HepG2 (cell line): Measurements from ENCODE around the gene ELOVL5. TPM values are rescaled to one million over a fixed set of nuclear protein-coding genes. Genes with fewer than 3 reads are reported as not detected.

Source experiments
- ATAC-seq: fragments of 200-7000 bp; cut with Tn5 transposase; 3 replicates; pipeline ENCODE4 v1.9.1; 2020; ENCODE audit warnings: mild to moderate bottlenecking, moderate library complexity
- BruUV-seq: library from RNA; stranded (reverse); fragments of 400-500 nt; replicated peaks from 2 replicates; lab custom pipeline; 2021; lab: Mats Ljungman, UMichigan
- CTCF ChIA-PET: fragments of 300-600 bp; formaldehyde crosslinking; extraction: SDS; loops from one replicate; lab custom pipeline; 2021; ENCODE audit warnings: low total read pairs, inconsistent platforms, low intra/inter-chr PET ratio; lab: Yijun Ruan, JAX
- POLR2A ChIA-PET: fragments of 350-600 bp; sonication (Branson Sonifier 250); formaldehyde crosslinking; loops from one replicate; lab custom pipeline; 2020; ENCODE audit warnings: antibody characterized with exemption, inconsistent platforms; lab: Yijun Ruan, JAX
- DNase-seq: peaks from one replicate; pipeline ENCODE4 v3.0.0-alpha.2; 2015; ENCODE audit warnings: low spot score
- FAIRE-seq: peaks from 3 replicates; lab custom pipeline; 2011; peaks lifted over from hg19 to GRCh38; lab: Jason Lieb, UNC
- H2AFZ ChIP-seq: one replicate; pipeline ENCODE4 v1.6.1; 2011; ENCODE audit warnings: low read length, inconsistent platforms
- H3K27ac ChIP-seq: fragments of 300-600 bp; 3 replicates; pipeline ENCODE4 v1.8.0; 2011; ENCODE audit warnings: mixed run types, mild to moderate bottlenecking, mixed read lengths, low read length, inconsistent platforms; ENCODE audit not compliant: insufficient read depth; ENCODE audit errors: extremely low read length
- H3K27me3 ChIP-seq, 2 experiments: fragments of 200-600 bp in 1 of 2; 2 replicates in 1 of 2; 3 replicates in 1 of 2; pipeline versions ENCODE4 v1.6.0 to v1.8.0; 2011; ENCODE audit warnings: low read length in 2 of 2, mild to moderate bottlenecking in 2 of 2, moderate library complexity in 2 of 2, inconsistent platforms in 1 of 2; ENCODE audit not compliant: insufficient read depth in 2 of 2, control insufficient read depth in 1 of 2
- H3K36me3 ChIP-seq, 2 experiments: fragments of 200-600 bp in 1 of 2; replicated peaks in 1 of 2; 2 replicates in 1 of 2; 3 replicates in 1 of 2; pipeline versions ENCODE4 v1.5.1 to v1.8.0; 2011; ENCODE audit warnings: low read length in 2 of 2, inconsistent platforms in 1 of 2; ENCODE audit not compliant: insufficient read depth in 2 of 2, control insufficient read depth in 1 of 2
- H3K4me1 ChIP-seq: 2 replicates; pipeline ENCODE4 v1.5.1; 2012; ENCODE audit warnings: low read length, inconsistent platforms; ENCODE audit not compliant: insufficient read depth
- H3K4me2 ChIP-seq: 2 replicates; pipeline ENCODE4 v1.6.0; 2011; ENCODE audit warnings: low read depth, low read length, inconsistent platforms
- H3K4me3 ChIP-seq, 3 experiments: fragments of 200-600 bp in 1 of 3; sonication (generic), shearing (Covaris generic) in 1 of 3; replicated peaks in 1 of 3; 2 replicates each; pipeline ENCODE4 v1.5.1; 2011 to 2016; ENCODE audit warnings: low read length in 3 of 3, inconsistent platforms in 2 of 3, low read depth in 2 of 3, mild to moderate bottlenecking in 2 of 3, control low read depth in 1 of 3, mixed read lengths in 1 of 3; ENCODE audit not compliant: insufficient read depth in 1 of 3
- H3K79me2 ChIP-seq: one replicate; pipeline ENCODE4 v1.6.1; 2011; ENCODE audit warnings: low read length, inconsistent platforms; ENCODE audit not compliant: insufficient read depth
- H3K9ac ChIP-seq: 2 replicates; pipeline ENCODE4 v1.6.0; 2011; ENCODE audit warnings: mild to moderate bottlenecking, low read depth, low read length, inconsistent platforms; ENCODE audit not compliant: insufficient read depth
- H3K9me3 ChIP-seq: 2 replicates; pipeline ENCODE4 v1.5.1; 2012; ENCODE audit warnings: mild to moderate bottlenecking, low read length
- H4K20me1 ChIP-seq: 2 replicates; pipeline ENCODE4 v1.6.0; 2011; ENCODE audit warnings: inconsistent platforms, mild to moderate bottlenecking, low read length, moderate library complexity; ENCODE audit not compliant: insufficient read depth
- ATF7 ChIP-seq, 2 experiments: fragments of 450-650 bp in 1 of 2; sonication (generic) in 1 of 2; formaldehyde crosslinking in 1 of 2; IDR thresholded peaks; 2 replicates each; pipeline versions ENCODE4 v1.4.0 to v1.6.1; 2016 to 2020; ENCODE audit warnings: antibody characterized with exemption in 1 of 2, mild to moderate bottlenecking in 1 of 2, missing genetic modification reagents in 1 of 2
- BORCS8-MEF2B ChIP-seq: sonication (generic); formaldehyde crosslinking; IDR thresholded peaks from 2 replicates; pipeline ENCODE4 v1.8.0; 2022; ENCODE audit warnings: mild to moderate bottlenecking, missing genetic modification reagents
- CREB1 ChIP-seq, 2 experiments: fragments of 450-650 bp in 1 of 2; IDR thresholded peaks; 2 replicates each; pipeline ENCODE4 v1.6.1; 2016 to 2017; ENCODE audit warnings: control low read depth in 1 of 2, mild to moderate bottlenecking in 1 of 2, missing compliant biosample characterization in 1 of 2, missing genetic modification characterization in 1 of 2
- NFYB ChIP-seq: sonication (generic); formaldehyde crosslinking; IDR thresholded peaks from 2 replicates; pipeline ENCODE4 v1.4.0; 2020; ENCODE audit warnings: missing genetic modification reagents
- RCOR2 ChIP-seq: IDR thresholded peaks from 2 replicates; pipeline ENCODE4 v1.6.1; 2016; ENCODE audit warnings: missing biosample characterization, missing genetic modification reagents
- SMARCC2 ChIP-seq: fragments of 450-650 bp; IDR thresholded peaks from 2 replicates; pipeline ENCODE4 v1.6.1; 2017; ENCODE audit warnings: antibody characterized with exemption, mild to moderate bottlenecking
- SMARCE1 ChIP-seq: fragments of 450-650 bp; IDR thresholded peaks from 2 replicates; pipeline ENCODE4 v1.6.1; 2017; ENCODE audit warnings: borderline replicate concordance
- SRY ChIP-seq: sonication (generic); formaldehyde crosslinking; IDR thresholded peaks from 2 replicates; pipeline ENCODE4 v1.8.0; 2022; ENCODE audit warnings: mild to moderate bottlenecking, missing genetic modification reagents
- TOE1 ChIP-seq: sonication (generic); formaldehyde crosslinking; IDR thresholded peaks from 2 replicates; pipeline ENCODE4 v1.4.0; 2020; ENCODE audit warnings: mild to moderate bottlenecking, missing genetic modification reagents
- ZFY ChIP-seq: sonication (generic); formaldehyde crosslinking; IDR thresholded peaks from 2 replicates; pipeline ENCODE4 v1.4.0; 2020; ENCODE audit warnings: missing genetic modification reagents
- ZIK1 ChIP-seq: sonication (generic); formaldehyde crosslinking; IDR thresholded peaks from 2 replicates; pipeline ENCODE4 v1.5.0; 2020; ENCODE audit warnings: mild to moderate bottlenecking, low read depth, missing genetic modification reagents, borderline replicate concordance
- ZNF33B ChIP-seq: sonication (generic); formaldehyde crosslinking; IDR thresholded peaks from 2 replicates; pipeline ENCODE4 v1.5.1; 2020; ENCODE audit warnings: mild to moderate bottlenecking, missing genetic modification reagents
- ZNF362 ChIP-seq: sonication (generic); formaldehyde crosslinking; IDR thresholded peaks from 2 replicates; pipeline ENCODE4 v1.4.0; 2020; ENCODE audit warnings: missing genetic modification reagents, mild to moderate bottlenecking, borderline replicate concordance
- ZNF557 ChIP-seq: sonication (generic); formaldehyde crosslinking; IDR thresholded peaks from 2 replicates; pipeline ENCODE4 v1.4.0; 2020; ENCODE audit warnings: missing genetic modification reagents
- ZNF572 ChIP-seq: sonication (generic); formaldehyde crosslinking; IDR thresholded peaks from 2 replicates; pipeline ENCODE4 v1.5.1; 2020; ENCODE audit warnings: mild to moderate bottlenecking, missing genetic modification reagents
- ZNF776 ChIP-seq: sonication (generic); formaldehyde crosslinking; IDR thresholded peaks from 2 replicates; pipeline ENCODE4 v1.4.0; 2020; ENCODE audit warnings: mild to moderate bottlenecking, missing genetic modification reagents
- WGBS: methylation state at CpG from one replicate; pipeline ENCODE4 v1.1.6; 2017; ENCODE audit warnings: low lambda C conversion rate; 5-methylcytosine and 5-hydroxymethylcytosine counted together
- in situ Hi-C: cut with HindIII; loops from 2 replicates; pipeline ENCODE4 v1.10.0; 2017; ENCODE audit warnings: low pct_unique_long_range_greater_than_20kb; ENCODE audit not compliant: extremely low pct_ligation_motif_present
- intact Hi-C: fragments of 100-400 bp; cut with micrococcal nuclease; formaldehyde crosslinking; loops from one replicate; pipeline ENCODE4 v1.10.0; 2022; ENCODE audit not compliant: unreplicated experiment
- polyA plus RNA-seq, 8 experiments: library from polyadenylated mRNA; depleted of rRNA in 3 of 8; stranded (reverse) in 7 of 8; unstranded in 1 of 8; fragments of >200 nt; fragmentation: Illumina TruSeq in 4 of 8; extraction: Trizol in 4 of 8; gene quantifications; 2 replicates each; pipeline versions ENCODE4 v1.2.1 to v1.2.3, GENCODE V29; 2011 to 2016; ENCODE audit warnings: low read depth in 4 of 8, missing spikeins in 1 of 8, mixed read lengths in 1 of 8; ENCODE audit not compliant: insufficient read depth in 1 of 8
- total RNA-seq, 5 experiments: library from RNA; depleted of rRNA; stranded (reverse); fragments of >200 nt; fragmentation: Illumina TruSeq; extraction: Trizol; gene quantifications; 2 replicates each; pipeline ENCODE4 v1.2.3, GENCODE V29; 2016; ENCODE audit warnings: low read depth in 1 of 5
- TF ChIP-seq, protein P1 (sequence below): sonication (generic); formaldehyde crosslinking; conservative IDR thresholded peaks from 2 replicates; pipeline ENCODE4 v1.8.0; 2022; ENCODE audit warnings: mild to moderate bottlenecking, moderate library complexity, missing genetic modification reagents
- TF ChIP-seq, protein P2 (sequence below): sonication (generic); formaldehyde crosslinking; IDR thresholded peaks from 2 replicates; pipeline ENCODE4 v1.4.0; 2020; ENCODE audit warnings: missing genetic modification reagents

ELOVL5 gene
- total and polyA plus RNA-seq, 2 of the 13 experiments (the other 11 are each of a cell fraction or from before 2014, with no cell fraction given): 50.1 to 72.4 TPM

DNA sequence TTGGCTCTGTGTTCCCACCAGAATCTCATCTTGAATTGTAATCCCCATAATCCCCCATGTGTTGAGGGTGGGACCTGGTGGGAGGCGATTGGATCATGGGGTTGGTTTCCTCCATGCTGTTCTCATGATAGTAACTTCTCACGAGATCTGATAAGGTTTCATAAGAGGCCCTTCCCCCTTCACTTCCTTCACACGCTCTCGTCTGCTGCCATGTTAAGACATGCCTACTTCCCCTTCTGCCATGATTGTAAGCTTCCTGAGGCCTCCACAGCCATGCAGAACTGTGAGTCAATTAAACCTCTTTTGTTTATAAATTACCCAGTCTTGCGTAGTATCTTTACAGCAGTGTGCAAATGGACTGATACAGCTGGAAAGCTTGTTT lies 90.0 kb downstream of the ELOVL5 start:
- BruUV-seq: no TSS peak
- POLR2A ChIA-PET: no interaction called here

More for the DNA sequence above, 90.0 kb downstream of the ELOVL5 start:
- no peak overlapping the region for H3K4me2 ChIP-seq
- no peaks in the 10 kb centered on the region for H3K9me3 ChIP-seq
- intact Hi-C loops: no loop called here
- H2AFZ ChIP-seq: no peak overlapping the region
- no peak for FAIRE-seq
- no peaks in the 10 kb centered on the region; a peak in 1 of 5 replicates for H3K27me3 ChIP-seq
- CTCF ChIA-PET: no interaction called here
- H3K79me2 ChIP-seq: no peaks in the 10 kb centered on the region
- no peak for TF ChIP-seq ZIK1 (CRISPR knock-in tag)
- TF ChIP-seq ATF7 (IDR thresholded peaks at IDR 0.05): no peak
- TF ChIP-seq ATF7 (CRISPR knock-in tag; IDR thresholded peaks at IDR 0.05): no peak
- TF ChIP-seq BORCS8-MEF2B (CRISPR knock-in tag): no peak
- TF ChIP-seq, protein P1, sequence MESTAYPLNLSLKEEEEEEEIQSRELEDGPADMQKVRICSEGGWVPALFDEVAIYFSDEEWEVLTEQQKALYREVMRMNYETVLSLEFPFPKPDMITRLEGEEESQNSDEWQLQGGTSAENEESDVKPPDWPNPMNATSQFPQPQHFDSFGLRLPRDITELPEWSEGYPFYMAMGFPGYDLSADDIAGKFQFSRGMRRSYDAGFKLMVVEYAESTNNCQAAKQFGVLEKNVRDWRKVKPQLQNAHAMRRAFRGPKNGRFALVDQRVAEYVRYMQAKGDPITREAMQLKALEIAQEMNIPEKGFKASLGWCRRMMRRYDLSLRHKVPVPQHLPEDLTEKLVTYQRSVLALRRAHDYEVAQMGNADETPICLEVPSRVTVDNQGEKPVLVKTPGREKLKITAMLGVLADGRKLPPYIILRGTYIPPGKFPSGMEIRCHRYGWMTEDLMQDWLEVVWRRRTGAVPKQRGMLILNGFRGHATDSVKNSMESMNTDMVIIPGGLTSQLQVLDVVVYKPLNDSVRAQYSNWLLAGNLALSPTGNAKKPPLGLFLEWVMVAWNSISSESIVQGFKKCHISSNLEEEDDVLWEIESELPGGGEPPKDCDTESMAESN (CRISPR knock-in tag): no peak
- TF ChIP-seq ZNF776 (CRISPR knock-in tag): no peak
- no peak for TF ChIP-seq ZFY (CRISPR knock-in tag)
- TF ChIP-seq NFYB (CRISPR knock-in tag): no peak
- TF ChIP-seq ZNF557 (CRISPR knock-in tag): no peak
- no peak for TF ChIP-seq TOE1 (CRISPR knock-in tag)
- no peak for TF ChIP-seq CREB1 (IDR thresholded peaks at IDR 0.05)
- no peak for TF ChIP-seq CREB1 (CRISPR knock-in tag; IDR thresholded peaks at IDR 0.05)
- TF ChIP-seq SMARCC2: no peak
- no peak for TF ChIP-seq ZNF362 (CRISPR knock-in tag)
- TF ChIP-seq ZNF572 (CRISPR knock-in tag): no peak
- TF ChIP-seq, protein P2, sequence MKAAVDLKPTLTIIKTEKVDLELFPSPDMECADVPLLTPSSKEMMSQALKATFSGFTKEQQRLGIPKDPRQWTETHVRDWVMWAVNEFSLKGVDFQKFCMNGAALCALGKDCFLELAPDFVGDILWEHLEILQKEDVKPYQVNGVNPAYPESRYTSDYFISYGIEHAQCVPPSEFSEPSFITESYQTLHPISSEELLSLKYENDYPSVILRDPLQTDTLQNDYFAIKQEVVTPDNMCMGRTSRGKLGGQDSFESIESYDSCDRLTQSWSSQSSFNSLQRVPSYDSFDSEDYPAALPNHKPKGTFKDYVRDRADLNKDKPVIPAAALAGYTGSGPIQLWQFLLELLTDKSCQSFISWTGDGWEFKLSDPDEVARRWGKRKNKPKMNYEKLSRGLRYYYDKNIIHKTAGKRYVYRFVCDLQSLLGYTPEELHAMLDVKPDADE (CRISPR knock-in tag): no peak
- no peak for TF ChIP-seq SMARCE1
- TF ChIP-seq ZNF33B: no peak
- no peak for TF ChIP-seq RCOR2 (CRISPR knock-in tag)
- TF ChIP-seq SRY (CRISPR knock-in tag): no peak
- H3K36me3 ChIP-seq: peaks cover 3 to 17% of the 10 kb centered on the region in 2 experiments; a peak in 4 of 5 replicates
- no peak overlapping the region for H3K27ac ChIP-seq
- H3K4me3 ChIP-seq: no peak overlapping the region
- no peaks in the 10 kb centered on the region for H4K20me1 ChIP-seq
- no peak for ATAC-seq
- H3K9ac ChIP-seq: no peak overlapping the region
- in situ Hi-C loops: no loop called here
- DNase-seq: no peak
- no peaks in the 10 kb centered on the region for H3K4me1 ChIP-seq
- WGBS: 98% methylated on average over 5 of the region's 5 CpGs
